ENCODE measurements around the gene MICAL3.

The MICAL3 gene

DNA sequence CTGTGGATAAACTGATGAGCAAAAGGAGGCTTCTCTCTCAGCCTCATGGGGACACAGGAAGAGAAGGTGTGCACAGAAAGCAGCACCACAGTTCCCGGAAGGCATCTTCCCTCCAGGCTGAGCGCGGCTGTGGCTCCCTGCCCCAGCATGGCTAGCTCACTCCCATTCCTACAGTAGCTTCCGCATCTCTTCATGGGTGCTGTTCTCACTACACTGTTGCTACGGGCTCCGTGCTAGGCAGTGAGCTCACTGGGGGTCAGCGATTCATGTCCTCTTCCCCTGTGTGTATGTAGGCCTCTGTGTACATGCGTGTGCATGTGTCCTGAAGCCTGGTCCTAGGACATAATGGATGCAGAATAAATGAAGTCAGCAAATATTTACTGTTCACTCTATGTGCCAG lies 64.3 kb downstream of the MICAL3 start:
- DNase-seq, result no peak
- H3K9me3 Mint-ChIP-seq, result no peaks in the 10 kb centered on the region
- H3K27ac Mint-ChIP-seq, result peak overlapping the region; percentile 83
- no peaks in the 10 kb centered on the region for H3K36me3 Mint-ChIP-seq (ENCODE audit: low read depth)
- peaks cover 5% of the 10 kb centered on the region for H3K27me3 Mint-ChIP-seq (ENCODE audit: low read depth, poor library complexity)
- H3K4me3 Mint-ChIP-seq, result no peak overlapping the region
- TF ChIP-seq CTCF (IDR thresholded peaks at IDR 0.05), result no peak
- H3K4me1 Mint-ChIP-seq, result peaks cover 59% of the 10 kb centered on the region

DNA sequence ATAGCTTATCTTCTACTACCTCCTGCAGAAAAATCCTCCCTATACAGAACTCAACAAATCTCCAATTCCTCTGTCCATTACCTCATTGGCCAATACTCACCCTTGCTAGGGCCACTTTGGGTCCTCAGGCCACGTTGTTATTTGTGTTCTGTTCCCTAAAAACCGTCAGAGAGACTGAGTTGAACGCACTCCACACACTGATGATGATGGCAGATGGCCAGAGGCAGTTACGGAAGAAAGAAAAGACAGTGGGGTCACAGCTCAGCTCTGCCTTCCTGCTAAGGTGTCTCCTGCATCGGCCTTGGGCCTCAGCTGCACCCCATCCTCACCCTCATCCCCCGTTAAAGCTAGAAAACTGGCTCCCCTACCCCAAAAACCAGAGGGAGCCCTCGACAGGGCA lies 66.2 kb downstream of the MICAL3 start:
- Mint-ChIP-seq H3K27ac (no peak overlapping the region), H3K4me3 (no peak overlapping the region), H3K4me1 (peaks cover 56% of the 10 kb centered on the region), H3K9me3 (no peaks in the 10 kb centered on the region), H3K36me3 (ENCODE audit: low read depth) (no peaks in the 10 kb centered on the region), H3K27me3 (ENCODE audit: low read depth, poor library complexity) (peaks cover 5% of the 10 kb centered on the region)
- no peak for DNase-seq
- no peak for TF ChIP-seq CTCF (IDR thresholded peaks at IDR 0.05)

- TF ChIP-seq CTCF (IDR thresholded peaks at IDR 0.05), result no peak
- no peak for DNase-seq
- H3K27me3 Mint-ChIP-seq (ENCODE audit: low read depth, poor library complexity), result peaks cover 5% of the 10 kb centered on the region
- no peaks in the 10 kb centered on the region for H3K9me3 Mint-ChIP-seq
- peaks cover 58% of the 10 kb centered on the region for H3K4me1 Mint-ChIP-seq
- H3K4me3 Mint-ChIP-seq, result no peak overlapping the region
- no peak overlapping the region for H3K27ac Mint-ChIP-seq
- no peaks in the 10 kb centered on the region for H3K36me3 Mint-ChIP-seq (ENCODE audit: low read depth)
These were observed 66.7 kb downstream of the MICAL3 start for GRCh38 chr22:17957693-17958092.

GRCh38 chr22:17957204-17957603 lies 67.2 kb downstream of the MICAL3 start:
- Mint-ChIP-seq H3K27me3 (ENCODE audit: low read depth, poor library complexity) (peaks cover 5% of the 10 kb centered on the region), H3K36me3 (ENCODE audit: low read depth) (no peaks in the 10 kb centered on the region), H3K9me3 (no peaks in the 10 kb centered on the region), H3K4me3 (no peak overlapping the region), H3K4me1 (peaks cover 61% of the 10 kb centered on the region), H3K27ac (no peak overlapping the region)
- DNase-seq, result no peak
- no peak for TF ChIP-seq CTCF (IDR thresholded peaks at IDR 0.05)

GRCh38 chr22:17956630-17957029 lies 67.7 kb downstream of the MICAL3 start:
- H3K4me1 Mint-ChIP-seq, result peaks cover 58% of the 10 kb centered on the region
- H3K9me3 Mint-ChIP-seq, result no peaks in the 10 kb centered on the region
- no peak overlapping the region for H3K27ac Mint-ChIP-seq
- no peaks in the 10 kb centered on the region for H3K36me3 Mint-ChIP-seq (ENCODE audit: low read depth)
- H3K4me3 Mint-ChIP-seq, result no peak overlapping the region
- no peak for DNase-seq
- H3K27me3 Mint-ChIP-seq (ENCODE audit: low read depth, poor library complexity), result peaks cover 5% of the 10 kb centered on the region
- no peak for TF ChIP-seq CTCF (IDR thresholded peaks at IDR 0.05)

GRCh38 chr22:17955590-17956379 lies 68.6 kb downstream of the MICAL3 start:
- peaks cover 56% of the 10 kb centered on the region for H3K4me1 Mint-ChIP-seq

More at GRCh38 chr22:17955590-17956379, 68.6 kb downstream of the MICAL3 start:
- Mint-ChIP-seq H3K4me3 (no peak overlapping the region), H3K9me3 (no peaks in the 10 kb centered on the region), H3K36me3 (ENCODE audit: low read depth) (no peaks in the 10 kb centered on the region), H3K27ac (peak overlapping the region; percentile 51), H3K27me3 (ENCODE audit: low read depth, poor library complexity) (peaks cover 5% of the 10 kb centered on the region)
- no peak for TF ChIP-seq CTCF (IDR thresholded peaks at IDR 0.05)
- no peak for DNase-seq
